HG02571 (cell line): ENCODE measurements around the gene TSPAN33.
"Not testable (repeated sequence)": the region's sequence is repeated elsewhere in the genome, so short reads cannot be mapped to it uniquely, and the experiment has no call there.

Experiments used
- ATAC-seq: cut with Tn5 transposase; IDR thresholded peaks from one replicate; pipeline ENCODE4 v1.9.1; 2021; ENCODE audit warnings: mild to moderate bottlenecking, moderate library complexity; ENCODE audit not compliant: unreplicated experiment

The TSPAN33 gene

DNA sequence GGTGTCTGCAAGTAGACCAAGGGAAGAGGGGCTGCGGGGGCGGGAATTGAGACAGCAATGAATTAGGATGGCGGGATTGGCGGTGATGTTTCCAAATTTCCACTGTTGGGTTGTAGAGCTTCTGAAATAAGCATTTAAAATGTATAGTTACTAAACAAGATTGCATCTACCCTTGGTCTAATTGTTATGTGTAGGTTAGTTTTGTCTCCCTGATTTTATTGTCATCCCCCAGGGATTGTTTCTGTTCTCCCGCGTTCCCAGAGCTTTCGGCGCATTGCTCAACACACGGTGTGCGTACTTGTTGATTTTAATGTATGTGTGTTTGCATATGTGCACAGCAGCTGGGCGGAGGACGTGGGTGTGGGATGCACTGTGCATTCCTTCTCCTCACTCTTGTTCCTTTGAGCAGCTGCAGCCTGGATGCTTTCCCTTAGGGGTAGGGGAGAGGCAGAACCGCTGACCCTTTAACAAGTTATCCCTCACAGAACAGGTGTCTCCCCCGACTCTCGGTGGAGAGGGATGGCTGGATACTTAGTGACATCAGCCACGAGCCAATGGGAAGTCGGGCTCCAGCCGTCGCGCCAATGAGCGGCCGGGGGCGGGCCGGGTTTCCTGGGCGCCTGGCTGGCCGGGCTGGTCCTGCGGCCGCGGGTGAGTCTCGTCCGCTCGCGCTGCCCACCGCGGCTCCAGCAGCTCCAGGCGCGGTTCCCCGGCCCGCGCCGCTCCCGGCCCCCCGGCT, at the start of gene TSPAN33:
Gene TSPAN33 (plus strand): TSS at position 613 of the 739 bp plus-strand sequence. CDS start 274 bp downstream, outside the sequence.
- ATAC-seq: peak; percentile 74

DNA sequence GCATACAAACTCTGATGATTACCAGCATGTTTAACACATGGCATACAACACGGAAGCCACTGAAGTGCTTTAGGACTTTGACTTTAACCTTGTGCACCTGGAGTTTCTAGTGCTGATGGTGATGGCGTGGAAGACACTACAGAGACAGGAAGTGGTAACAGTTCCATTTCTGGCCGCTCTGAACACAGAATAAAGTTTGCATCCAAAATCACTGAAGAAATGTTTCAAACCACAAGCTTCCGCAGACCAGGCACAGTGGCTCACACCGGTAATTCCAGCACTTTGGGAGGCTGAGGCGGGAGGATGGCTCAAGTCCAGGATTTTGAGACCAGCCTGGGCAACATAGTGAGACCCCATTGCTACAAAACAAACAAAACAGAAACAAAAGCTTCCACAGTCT, 49.2 kb upstream of the TSPAN33 start:
- peak; percentile 74 for ATAC-seq

DNA sequence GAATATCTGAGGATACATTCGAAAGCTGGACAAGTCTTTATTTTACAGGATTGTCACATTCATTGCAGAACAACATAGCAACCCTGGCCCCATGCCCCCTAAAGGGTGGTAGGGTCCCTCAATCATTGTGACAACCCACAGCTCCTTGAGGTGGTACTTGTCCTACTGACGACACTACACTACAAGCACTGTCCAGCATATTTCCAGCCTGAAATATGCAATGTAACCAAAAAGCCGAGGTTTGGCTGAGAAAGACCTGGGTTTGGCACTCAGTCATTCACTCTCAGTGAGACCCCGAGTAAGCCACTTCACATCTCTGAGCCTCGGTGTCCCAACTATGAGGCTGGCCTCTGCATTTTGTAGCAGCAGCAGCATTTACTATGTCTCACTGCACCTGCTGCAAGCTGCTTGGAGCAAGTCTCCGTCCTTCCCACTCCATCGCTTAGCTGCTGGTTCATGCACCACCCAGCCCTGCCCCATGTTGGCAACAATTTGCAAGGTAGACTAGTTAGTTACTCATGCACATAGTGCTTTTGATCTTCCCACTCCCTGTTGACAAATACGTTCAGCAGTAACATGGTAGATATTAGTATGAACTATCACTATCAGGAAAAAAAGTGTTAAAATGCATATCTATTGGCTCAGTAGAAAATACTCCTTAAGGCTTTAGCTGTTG, 46.0 kb upstream of the TSPAN33 start:
- ATAC-seq: no peak

DNA sequence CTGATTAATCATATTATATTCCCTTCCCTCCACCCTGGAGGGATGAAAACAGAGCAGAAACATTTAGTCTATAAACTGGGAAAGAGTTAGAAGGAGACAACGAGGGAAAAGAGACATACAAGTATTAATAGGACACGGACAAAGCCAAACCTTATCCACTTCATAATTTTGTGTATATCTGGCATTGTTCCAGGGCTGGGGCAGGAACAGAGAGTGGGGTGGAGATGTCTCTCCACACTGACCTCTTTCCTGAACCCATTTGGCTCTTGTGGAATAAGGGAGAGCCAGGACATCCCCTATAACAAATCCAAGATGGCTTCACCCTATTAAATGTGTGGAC, 43.7 kb upstream of the TSPAN33 start:
- ATAC-seq: no peak

DNA sequence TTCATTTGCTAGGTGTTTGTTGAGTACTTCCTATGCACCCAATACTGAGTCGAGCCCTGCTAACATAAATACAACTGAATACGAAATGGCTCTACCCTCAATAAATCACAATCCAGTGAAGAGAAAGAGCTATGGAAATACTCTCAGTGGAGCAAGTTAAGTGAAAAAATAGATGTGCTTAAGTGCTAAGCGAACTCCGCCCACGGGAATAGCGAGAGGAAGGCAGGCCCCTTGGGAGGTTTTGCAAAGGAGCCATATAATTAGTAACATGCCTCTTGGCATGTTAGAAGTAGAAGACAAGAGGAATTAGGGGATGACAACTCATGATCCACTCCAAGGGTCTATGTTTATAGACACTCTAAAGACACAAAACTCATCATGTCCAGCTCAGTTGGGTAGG, 42.8 kb upstream of the TSPAN33 start:
- no peak for ATAC-seq

DNA sequence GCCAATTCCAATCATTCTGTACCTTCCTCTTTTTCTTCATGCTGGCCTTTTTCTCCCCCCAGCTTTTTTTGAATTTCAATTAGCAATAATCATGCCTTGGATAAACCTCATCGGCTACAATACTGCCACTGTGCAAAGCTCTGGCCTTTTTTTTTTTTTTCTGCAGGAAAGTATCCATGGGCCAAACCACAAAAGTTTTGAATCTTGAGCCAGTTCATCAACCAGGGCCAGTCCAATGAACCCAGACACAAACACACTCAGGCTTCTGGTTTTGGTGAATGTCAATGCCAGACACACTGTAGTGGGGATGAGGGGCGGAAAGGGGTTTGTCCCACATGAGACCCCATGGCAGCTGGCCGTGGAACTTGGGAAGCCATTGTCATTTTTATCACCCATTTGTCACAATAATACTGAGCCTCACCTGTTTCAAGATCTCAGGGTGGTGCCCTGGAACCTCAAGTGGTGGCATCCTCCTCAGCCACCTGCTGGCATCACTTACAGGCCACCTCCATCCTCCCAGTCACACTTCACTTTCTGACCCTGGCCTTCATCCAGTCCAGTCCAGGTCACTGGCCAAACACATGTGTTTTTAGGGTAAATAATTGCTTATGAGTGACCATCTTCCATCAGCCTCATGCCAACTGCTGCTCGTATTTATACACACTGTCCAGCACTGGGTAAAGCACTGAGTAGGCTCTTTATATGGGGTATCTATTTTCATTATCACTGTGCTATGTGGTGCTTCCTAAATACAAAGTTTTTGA, 40.8 kb upstream of the TSPAN33 start:
- ATAC-seq: no peak

GRCh38 chr7:129108581-129108980, 35.9 kb upstream of the TSPAN33 start:
- no peak for ATAC-seq

DNA sequence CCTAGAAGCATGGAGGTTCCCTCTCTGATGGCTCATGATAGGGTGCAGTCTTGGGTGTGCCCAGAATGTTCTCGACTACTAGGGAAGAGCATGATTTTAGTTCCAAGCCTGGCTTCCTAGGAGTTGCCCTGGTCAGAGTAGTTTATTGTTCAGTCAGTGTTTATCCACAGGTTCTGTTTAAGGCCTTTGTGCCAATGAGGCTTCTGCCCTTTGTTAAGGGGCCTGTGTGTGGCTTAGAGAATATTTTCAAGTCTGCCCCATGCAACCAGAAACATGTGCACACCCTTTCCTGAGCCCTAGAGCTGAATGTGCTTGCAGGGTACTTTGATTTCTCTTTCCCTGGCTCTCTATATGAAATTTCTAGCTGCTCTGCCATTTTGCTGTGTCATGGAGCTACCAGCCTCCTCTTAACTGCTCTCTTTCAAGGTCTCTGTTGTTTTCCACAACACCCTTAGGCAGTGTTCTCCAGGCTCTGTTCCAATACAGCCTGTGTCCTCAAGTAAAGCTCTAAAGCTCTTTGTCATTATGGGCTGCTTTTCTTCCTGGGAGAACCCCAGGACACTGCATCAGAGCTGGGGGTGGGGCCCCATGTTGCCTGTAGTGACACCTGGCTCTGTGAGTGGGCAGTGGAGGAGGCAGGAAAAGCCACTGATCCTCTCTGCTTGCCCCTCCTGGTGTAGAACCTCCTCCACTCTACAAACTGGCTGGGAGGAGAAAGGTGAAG, 34.1 kb upstream of the TSPAN33 start:
- no peak for ATAC-seq

- no peak for ATAC-seq
Measured at GRCh38 chr7:129110982-129111376, 33.5 kb upstream of the TSPAN33 start.

- ATAC-seq: no peak
Measured at GRCh38 chr7:129115676-129116075, 28.8 kb upstream of the TSPAN33 start.

GRCh38 chr7:129118182-129118581, 26.3 kb upstream of the TSPAN33 start:
- no peak for ATAC-seq

GRCh38 chr7:129118976-129119375, 25.5 kb upstream of the TSPAN33 start:
- ATAC-seq: no peak

- ATAC-seq: not testable (repeated sequence)
Measured at GRCh38 chr7:129121501-129122077, 22.9 kb upstream of the TSPAN33 start.

- peak; percentile 40 for ATAC-seq
Measured at GRCh38 chr7:129122078-129122750, 22.3 kb upstream of the TSPAN33 start.

DNA sequence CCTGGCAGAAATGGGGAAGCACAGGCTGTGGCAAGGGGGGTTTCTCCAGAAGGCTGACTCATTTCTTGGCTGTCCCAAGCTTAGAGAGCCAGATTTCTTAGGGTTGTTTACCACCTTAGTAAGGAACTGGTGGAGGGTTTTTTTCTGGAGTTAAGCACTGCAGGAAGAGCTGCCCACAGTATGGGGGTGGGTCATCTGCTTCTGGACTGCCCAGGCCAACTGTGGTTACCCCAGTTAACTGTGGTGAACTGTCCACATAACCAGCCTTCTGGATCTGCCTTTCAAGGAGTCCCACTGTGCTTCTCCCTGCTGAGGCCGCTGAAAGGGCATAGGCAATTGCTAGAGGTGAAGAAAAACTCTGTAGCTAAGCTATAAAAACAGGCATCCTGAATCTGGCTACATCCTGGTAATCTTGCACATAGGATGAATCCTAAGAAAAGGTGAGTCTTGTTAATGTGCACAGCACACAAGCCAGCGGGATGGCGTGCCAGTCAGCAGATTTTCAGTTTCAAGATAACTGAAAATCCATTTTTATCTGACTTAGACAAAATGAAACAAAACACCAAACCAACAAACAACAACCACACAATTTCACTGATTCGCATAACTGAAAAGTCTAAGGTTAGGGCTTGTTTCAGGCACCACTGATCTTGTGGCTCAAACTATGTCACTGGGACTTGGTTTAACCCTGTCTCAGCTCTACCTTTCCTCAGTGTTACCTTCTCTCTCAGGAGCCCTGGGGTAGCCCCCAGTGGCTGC, 21.6 kb upstream of the TSPAN33 start:
- peak; percentile 69 for ATAC-seq

- peak; percentile 32 for ATAC-seq
Measured at GRCh38 chr7:129123510-129123857, 21.0 kb upstream of the TSPAN33 start.

GRCh38 chr7:129126314-129126713, 18.2 kb upstream of the TSPAN33 start:
- no peak for ATAC-seq

- ATAC-seq: no peak
Measured at GRCh38 chr7:129127154-129127553, 17.4 kb upstream of the TSPAN33 start.

- ATAC-seq: no peak
Measured at GRCh38 chr7:129127601-129128000, 16.9 kb upstream of the TSPAN33 start.
